Muscle layer of duodenum (tissue), 2 donors: ENCODE results near the gene STOML1.

Experiments used
- H3K27ac ChIP-seq: one replicate; pipeline ENCODE4 v1.7.0; 2013; ENCODE audit warnings: mild to moderate bottlenecking, low read length
- H3K27me3 ChIP-seq: one replicate; pipeline ENCODE4 v1.7.0; 2013; ENCODE audit warnings: low read depth, mild to moderate bottlenecking, control low read depth, low read length
- H3K36me3 ChIP-seq, 2 donors: one replicate each; pipeline ENCODE4 v1.7.0; 2013; ENCODE audit warnings: low read length in 2 of 2, control low read depth in 1 of 2, mild to moderate bottlenecking in 1 of 2; ENCODE audit not compliant: insufficient read depth in 2 of 2, control insufficient read depth in 1 of 2
- H3K4me1 ChIP-seq, 2 donors: one replicate each; pipeline ENCODE4 v1.7.0; 2013; ENCODE audit warnings: low read length in 2 of 2, mild to moderate bottlenecking in 2 of 2, control low read depth in 1 of 2, moderate library complexity in 1 of 2; ENCODE audit not compliant: insufficient read depth in 2 of 2, control insufficient read depth in 1 of 2
- H3K4me3 ChIP-seq, 2 donors: one replicate each; pipeline ENCODE4 v1.7.0; 2013; ENCODE audit warnings: low read length in 2 of 2, low read depth in 1 of 2, mild to moderate bottlenecking in 1 of 2
- H3K9me3 ChIP-seq, 2 donors: one replicate each; pipeline ENCODE4 v1.7.0; 2013; ENCODE audit warnings: low read length in 2 of 2, control low read depth in 1 of 2, mild to moderate bottlenecking in 1 of 2; ENCODE audit not compliant: control insufficient read depth in 1 of 2
- donor health status: healthy.

STOML1 gene

DNA sequence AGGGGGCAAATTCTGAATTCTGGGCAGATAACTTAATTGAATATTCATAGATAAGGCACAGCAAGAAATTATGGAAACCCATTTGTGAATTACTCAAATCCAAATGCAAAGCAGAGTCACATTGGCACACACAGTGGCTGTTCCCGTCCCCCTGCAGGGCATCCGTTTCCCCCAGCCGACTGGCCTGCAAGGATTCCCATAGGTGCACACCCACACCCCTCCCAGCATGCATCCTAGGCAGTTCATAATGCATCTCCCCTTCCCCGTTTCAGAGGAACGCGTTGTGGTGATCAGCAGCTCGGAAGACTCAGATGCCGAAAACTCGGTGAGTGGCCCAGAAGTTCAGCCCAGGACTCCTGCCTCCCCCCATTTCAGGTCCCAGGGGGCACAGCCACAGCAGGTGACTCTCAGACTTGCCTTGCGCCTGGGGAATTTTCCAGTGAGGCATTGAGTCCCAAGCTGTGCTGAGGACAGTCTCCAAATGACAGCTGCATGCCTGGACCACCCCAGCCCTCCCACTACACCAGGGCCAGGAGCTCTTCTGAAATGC lies 42.2 kb upstream of the STOML1 start:
- Histone ChIP-seq H3K9me3 (no peaks in the 10 kb centered on the region), H3K4me1 (peaks cover 0 to 22% of the 10 kb centered on the region in 2 donors), H3K36me3 (peaks cover 19 to 39% of the 10 kb centered on the region in 2 donors), H3K27ac (no peak overlapping the region), H3K4me3 (no peak overlapping the region), H3K27me3 (no peaks in the 10 kb centered on the region)

DNA sequence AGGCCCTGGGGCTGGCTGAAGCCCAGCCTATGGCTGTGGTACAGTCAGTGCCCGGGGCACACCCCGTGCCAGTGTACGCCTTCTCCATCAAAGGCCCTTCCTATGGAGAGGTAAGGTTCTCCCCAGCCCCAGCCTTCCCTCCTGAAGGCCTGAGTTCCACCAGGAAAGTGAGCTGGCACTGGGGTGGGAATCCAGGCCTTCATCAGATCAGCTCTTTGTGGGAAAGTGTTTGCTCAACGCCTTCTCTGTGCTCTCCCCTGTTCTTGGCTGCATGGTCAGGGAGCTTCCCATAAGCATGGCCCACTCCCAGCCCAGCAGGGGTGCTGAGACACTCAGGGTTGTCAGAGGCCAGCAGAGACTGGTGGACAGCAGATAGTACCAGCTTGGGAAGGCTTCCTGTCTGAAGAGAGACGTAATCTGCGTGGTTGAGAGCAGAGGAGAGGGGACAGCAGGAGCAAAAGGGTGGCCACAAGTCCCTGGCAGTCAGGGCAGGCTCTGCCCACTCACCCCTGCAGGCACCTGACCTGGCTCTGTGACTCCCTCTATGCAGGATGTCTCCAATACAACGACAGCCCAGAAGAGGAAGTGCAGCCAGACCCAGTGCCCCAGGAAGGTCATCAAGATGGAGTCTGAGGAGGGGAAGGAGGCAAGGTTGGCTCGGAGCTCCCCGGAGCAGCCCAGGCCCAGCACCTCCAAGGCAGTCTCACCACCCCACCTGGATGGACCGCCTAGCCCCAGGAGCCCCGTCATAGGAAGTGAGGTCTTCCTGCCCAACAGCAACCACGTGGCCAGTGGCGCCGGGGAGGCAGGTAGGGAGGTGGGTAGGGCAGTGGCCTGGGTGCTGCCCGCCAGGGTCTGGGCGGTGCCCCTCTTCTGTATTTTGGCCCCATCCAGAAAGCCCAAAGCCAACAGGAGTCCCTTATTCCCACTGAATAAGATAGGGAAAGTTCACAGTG lies 40.8 kb upstream of the STOML1 start:
- Histone ChIP-seq H3K27me3 (no peaks in the 10 kb centered on the region), H3K27ac (no peak overlapping the region), H3K4me1 (peaks cover 0 to 23% of the 10 kb centered on the region in 2 donors), H3K36me3 (peaks cover 19 to 39% of the 10 kb centered on the region in 2 donors), H3K9me3 (no peaks in the 10 kb centered on the region), H3K4me3 (no peak overlapping the region)

- H3K27me3 ChIP-seq: no peaks in the 10 kb centered on the region
- H3K9me3 ChIP-seq: no peaks in the 10 kb centered on the region
- peaks cover 19 to 39% of the 10 kb centered on the region in 2 donors for H3K36me3 ChIP-seq
- H3K4me3 ChIP-seq: no peak overlapping the region
- H3K27ac ChIP-seq: no peak overlapping the region
- H3K4me1 ChIP-seq: peaks cover 0 to 26% of the 10 kb centered on the region in 2 donors
Measured at GRCh38 chr15:74032046-74032445, 40.0 kb upstream of the STOML1 start.

GRCh38 chr15:74028646-74029045 lies 36.6 kb upstream of the STOML1 start:
- no peaks in the 10 kb centered on the region for H3K27me3 ChIP-seq
- peaks cover 29 to 38% of the 10 kb centered on the region in 2 donors for H3K36me3 ChIP-seq
- peak overlapping the region; percentile 51 for H3K27ac ChIP-seq

GRCh38 chr15:74027688-74028087 lies 35.6 kb upstream of the STOML1 start:
- Histone ChIP-seq H3K27me3 (no peaks in the 10 kb centered on the region), H3K36me3 (peaks cover 34 to 38% of the 10 kb centered on the region in 2 donors), H3K4me3 (no peak overlapping the region), H3K27ac (no peak overlapping the region), H3K9me3 (no peaks in the 10 kb centered on the region), H3K4me1 (peaks cover 0 to 40% of the 10 kb centered on the region in 2 donors)

More at GRCh38 chr15:74028646-74029045, 36.6 kb upstream of the STOML1 start:
- Histone ChIP-seq H3K4me3 (no peak overlapping the region), H3K4me1 (peaks cover 0 to 39% of the 10 kb centered on the region in 2 donors), H3K9me3 (no peaks in the 10 kb centered on the region)

GRCh38 chr15:74025436-74025835 lies 33.3 kb upstream of the STOML1 start:
- H3K9me3 ChIP-seq: no peaks in the 10 kb centered on the region
- no peak overlapping the region for H3K4me3 ChIP-seq
- H3K4me1 ChIP-seq: peaks cover 0 to 40% of the 10 kb centered on the region in 2 donors
- H3K27ac ChIP-seq: no peak overlapping the region
- H3K36me3 ChIP-seq: peaks cover 35 to 38% of the 10 kb centered on the region in 2 donors
- no peaks in the 10 kb centered on the region for H3K27me3 ChIP-seq

- H3K9me3 ChIP-seq: no peaks in the 10 kb centered on the region
- no peak overlapping the region for H3K4me3 ChIP-seq
- peaks cover 35 to 38% of the 10 kb centered on the region in 2 donors for H3K36me3 ChIP-seq
- H3K4me1 ChIP-seq: peaks cover 0 to 40% of the 10 kb centered on the region in 2 donors
- no peaks in the 10 kb centered on the region for H3K27me3 ChIP-seq
- H3K27ac ChIP-seq: no peak overlapping the region
Measured at GRCh38 chr15:74024687-74025086, 32.6 kb upstream of the STOML1 start.

DNA sequence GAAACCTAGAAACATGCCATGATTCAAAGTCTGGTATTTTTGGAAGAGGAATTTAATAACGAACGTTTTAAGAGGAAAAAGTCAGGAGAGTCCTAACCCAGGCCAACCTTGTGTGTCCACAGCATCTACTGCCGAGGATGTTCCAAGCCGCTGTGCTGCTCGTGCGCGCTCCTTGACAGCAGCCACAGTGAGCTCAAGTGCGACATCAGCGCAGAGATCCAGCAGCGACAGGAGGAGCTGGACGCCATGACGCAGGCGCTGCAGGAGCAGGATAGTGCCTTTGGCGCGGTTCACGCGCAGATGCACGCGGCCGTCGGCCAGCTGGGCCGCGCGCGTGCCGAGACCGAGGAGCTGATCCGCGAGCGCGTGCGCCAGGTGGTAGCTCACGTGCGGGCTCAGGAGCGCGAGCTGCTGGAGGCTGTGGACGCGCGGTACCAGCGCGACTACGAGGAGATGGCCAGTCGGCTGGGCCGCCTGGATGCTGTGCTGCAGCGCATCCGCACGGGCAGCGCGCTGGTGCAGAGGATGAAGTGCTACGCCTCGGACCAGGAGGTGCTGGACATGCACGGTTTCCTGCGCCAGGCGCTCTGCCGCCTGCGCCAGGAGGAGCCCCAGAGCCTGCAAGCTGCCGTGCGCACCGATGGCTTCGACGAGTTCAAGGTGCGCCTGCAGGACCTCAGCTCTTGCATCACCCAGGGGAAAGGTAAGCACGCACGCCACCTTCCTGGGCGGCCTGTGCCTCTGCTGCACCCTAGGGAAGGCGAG lies 30.8 kb upstream of the STOML1 start:
- no peak overlapping the region for H3K4me3 ChIP-seq
- peaks cover 35 to 38% of the 10 kb centered on the region in 2 donors for H3K36me3 ChIP-seq
- H3K27ac ChIP-seq: no peak overlapping the region
- H3K9me3 ChIP-seq: no peaks in the 10 kb centered on the region
- no peaks in the 10 kb centered on the region for H3K27me3 ChIP-seq
- peaks cover 0 to 29% of the 10 kb centered on the region in 2 donors for H3K4me1 ChIP-seq

GRCh38 chr15:74019734-74020133 lies 27.6 kb upstream of the STOML1 start:
- H3K4me3 ChIP-seq: no peak overlapping the region
- H3K4me1 ChIP-seq: peaks cover 0 to 11% of the 10 kb centered on the region in 2 donors
- H3K27me3 ChIP-seq: no peaks in the 10 kb centered on the region
- peaks cover 23 to 29% of the 10 kb centered on the region in 2 donors for H3K36me3 ChIP-seq
- no peaks in the 10 kb centered on the region for H3K9me3 ChIP-seq
- H3K27ac ChIP-seq: no peak overlapping the region

GRCh38 chr15:74013374-74013894 lies 21.3 kb upstream of the STOML1 start:
- Histone ChIP-seq H3K36me3 (peaks cover 0 to 6% of the 10 kb centered on the region in 2 donors), H3K4me3 (no peak overlapping the region), H3K27me3 (no peaks in the 10 kb centered on the region), H3K4me1 (peaks cover 15 to 35% of the 10 kb centered on the region in 2 donors), H3K9me3 (no peaks in the 10 kb centered on the region), H3K27ac (no peak overlapping the region)

DNA sequence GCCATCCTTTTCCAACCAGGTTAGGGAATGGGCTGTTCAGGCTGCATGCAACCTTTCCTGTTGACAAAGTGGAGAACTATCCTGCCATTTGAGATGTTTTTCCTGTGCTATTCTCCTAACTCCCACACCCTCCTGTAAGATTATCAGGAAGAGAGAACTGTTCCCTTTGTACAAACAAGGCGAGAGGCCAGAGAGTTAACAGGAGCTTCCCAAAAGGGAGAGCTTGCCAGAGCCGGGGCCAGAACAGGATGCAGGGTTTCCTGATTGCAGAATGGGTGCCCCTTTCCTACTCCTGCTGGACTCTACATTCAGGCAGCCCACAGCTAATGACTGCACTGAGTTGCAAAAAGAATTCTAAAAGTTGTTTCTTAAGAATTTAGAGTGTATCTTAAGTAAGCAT lies 19.5 kb upstream of the STOML1 start:
- Histone ChIP-seq H3K9me3 (no peaks in the 10 kb centered on the region), H3K4me1 (peaks cover 29 to 52% of the 10 kb centered on the region in 2 donors), H3K27me3 (no peaks in the 10 kb centered on the region), H3K36me3 (peaks cover 0 to 6% of the 10 kb centered on the region in 2 donors), H3K27ac (peak overlapping the region; percentile 0), H3K4me3 (peak overlapping the region; percentile 0 to 29)
